Rectal smooth muscle tissue (tissue), 1 donor: Measurements from ENCODE around the gene MRPL43.

Experiments used
- H3K27ac ChIP-seq: one replicate; pipeline ENCODE4 v1.7.0; 2013; ENCODE audit warnings: low read depth, low read length, inconsistent platforms
- H3K27me3 ChIP-seq: one replicate; pipeline ENCODE4 v1.7.0; 2013; ENCODE audit warnings: low read length; ENCODE audit not compliant: control insufficient read depth, insufficient read depth
- H3K36me3 ChIP-seq: one replicate; pipeline ENCODE4 v1.7.0; 2013; ENCODE audit warnings: low read length; ENCODE audit not compliant: control insufficient read depth, insufficient read depth
- H3K4me1 ChIP-seq: one replicate; pipeline ENCODE4 v1.7.0; 2013; ENCODE audit warnings: low read length; ENCODE audit not compliant: control insufficient read depth, insufficient read depth
- H3K4me3 ChIP-seq: one replicate; pipeline ENCODE4 v1.7.0; 2013; ENCODE audit warnings: low read length
- H3K9ac ChIP-seq: one replicate; pipeline ENCODE4 v1.7.0; 2013; ENCODE audit warnings: low read length

Gene MRPL43

DNA sequence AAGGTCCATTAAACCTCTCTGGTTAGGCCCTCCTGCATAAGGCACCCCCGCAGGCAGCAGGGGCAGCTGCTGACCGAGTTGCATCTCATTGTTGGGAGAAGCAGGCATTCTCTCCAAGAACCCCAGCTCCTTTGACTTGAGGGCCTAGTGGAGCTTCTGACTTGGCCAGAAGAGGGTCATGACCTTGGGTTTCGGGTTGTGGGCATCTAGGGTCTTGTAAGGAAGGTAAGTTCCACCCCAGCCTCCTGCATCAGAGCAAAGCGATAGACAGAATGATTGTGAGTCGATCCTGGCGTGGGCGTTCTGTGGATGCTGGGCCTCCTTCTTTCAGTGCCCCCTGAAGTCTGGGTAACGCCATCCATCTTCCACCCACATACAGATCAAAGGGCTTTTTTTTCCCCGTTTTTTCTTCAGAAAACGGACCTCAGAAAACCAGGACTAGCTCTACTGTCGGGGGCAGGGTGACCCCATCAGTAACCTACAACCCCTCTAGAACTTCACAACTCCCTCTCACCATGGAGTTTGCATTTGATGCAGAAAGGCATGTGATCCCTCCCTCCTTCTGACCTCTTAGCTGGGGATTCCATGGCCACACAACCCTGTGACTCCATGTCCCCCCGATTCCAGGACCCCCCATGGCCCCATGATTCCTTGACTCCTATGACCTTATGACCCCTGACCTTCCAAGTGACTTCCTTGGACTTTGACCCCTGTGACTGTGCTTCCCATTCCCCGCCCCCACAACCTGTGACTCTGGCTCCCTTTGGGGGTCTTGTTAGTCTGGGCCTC lies 15.0 kb downstream of the MRPL43 start:
- Histone ChIP-seq H3K4me3 (no peak overlapping the region), H3K27me3 (no peaks in the 10 kb centered on the region), H3K4me1 (peaks cover 3% of the 10 kb centered on the region), H3K9ac (no peak overlapping the region), H3K36me3 (peaks cover 4% of the 10 kb centered on the region), H3K27ac (no peak overlapping the region)

DNA sequence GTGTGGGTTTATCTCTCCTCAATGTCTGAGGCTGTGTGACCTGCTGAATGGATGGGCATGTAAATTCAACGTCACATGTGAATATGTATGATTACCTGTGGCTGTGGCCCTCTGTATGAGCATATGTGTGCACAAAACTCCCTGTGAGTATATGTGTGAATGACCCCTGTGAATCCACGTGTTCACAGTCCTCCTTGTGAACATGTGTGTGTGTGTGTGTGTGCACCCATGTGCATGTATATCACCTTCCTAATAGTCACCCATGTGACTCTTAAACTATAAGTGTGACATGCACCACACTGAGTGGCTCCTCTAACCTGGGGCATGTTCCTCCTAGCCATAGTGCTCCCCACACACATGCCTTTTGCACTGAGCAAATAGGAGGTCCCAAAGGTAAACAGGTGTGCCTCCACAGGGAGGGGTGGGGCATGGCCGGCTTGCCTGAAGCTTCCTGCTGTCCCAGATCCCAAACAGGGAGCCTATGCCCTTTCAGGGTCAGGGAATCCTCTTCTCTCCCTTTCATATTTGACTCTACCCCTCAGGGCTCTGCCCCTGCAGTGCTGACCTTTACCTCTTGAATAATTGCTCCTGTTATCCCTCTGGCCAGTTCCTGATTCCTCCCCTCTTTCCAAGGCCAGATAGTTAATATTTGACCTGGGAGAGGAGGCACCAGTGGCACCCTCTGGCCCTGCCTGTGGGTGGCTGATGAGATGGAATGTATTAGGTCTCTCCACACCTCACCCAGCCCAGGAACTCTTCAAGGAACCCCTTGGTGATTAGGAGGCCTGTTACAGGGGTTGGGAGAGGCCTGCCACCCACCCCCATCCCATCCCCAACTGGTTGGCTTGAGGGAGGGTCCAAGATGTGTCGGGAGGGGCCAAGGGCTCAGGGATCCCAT lies 16.1 kb downstream of the MRPL43 start:
- Histone ChIP-seq H3K4me1 (peaks cover 3% of the 10 kb centered on the region), H3K4me3 (peak overlapping the region; percentile 14), H3K27ac (no peak overlapping the region), H3K9ac (no peak overlapping the region), H3K27me3 (no peaks in the 10 kb centered on the region), H3K36me3 (no peaks in the 10 kb centered on the region)

DNA sequence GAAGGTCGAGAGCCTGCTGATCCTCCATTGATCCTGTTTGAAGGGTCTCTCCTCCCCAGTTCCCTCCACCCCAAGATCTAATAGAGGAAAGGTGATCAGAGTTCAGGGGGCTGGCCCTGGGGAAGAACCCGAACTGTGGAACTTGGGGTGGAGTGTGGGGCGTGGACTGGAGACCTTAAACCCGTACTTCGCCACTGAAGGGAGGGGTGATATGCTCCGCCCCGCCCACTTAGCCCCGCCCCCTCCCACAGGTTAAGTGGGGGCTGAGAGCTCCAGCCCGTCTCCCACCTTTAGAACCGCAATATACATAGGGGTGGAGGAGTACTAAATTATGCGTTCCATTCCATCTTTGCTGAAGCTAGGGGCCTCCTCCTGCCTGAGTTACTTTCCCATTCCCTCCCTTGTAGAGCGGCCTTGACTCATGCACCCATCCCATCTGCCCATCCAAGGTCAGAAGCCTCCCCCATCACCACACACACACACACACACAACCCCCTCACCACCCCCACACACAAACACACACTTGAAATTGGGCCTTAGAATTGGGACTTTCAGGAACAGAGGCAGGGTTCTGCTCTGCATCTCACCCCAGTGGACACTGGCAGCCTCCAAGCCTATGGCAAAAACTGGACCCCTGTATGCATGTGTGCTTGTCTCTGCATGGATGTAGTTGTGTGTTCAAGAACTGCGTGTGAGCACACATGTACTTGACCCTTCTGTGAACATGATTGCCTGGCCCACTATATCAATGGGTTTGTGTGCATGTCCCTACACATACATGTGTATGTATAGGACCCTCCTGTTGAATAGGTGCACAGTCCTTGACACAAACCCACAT lies 17.0 kb downstream of the MRPL43 start:
- H3K36me3 ChIP-seq, result no peaks in the 10 kb centered on the region
- no peak overlapping the region for H3K27ac ChIP-seq
- no peaks in the 10 kb centered on the region for H3K27me3 ChIP-seq
- peak overlapping the region; percentile 36 for H3K9ac ChIP-seq
- peaks cover 3% of the 10 kb centered on the region for H3K4me1 ChIP-seq
- H3K4me3 ChIP-seq, result peak overlapping the region; percentile 73

DNA sequence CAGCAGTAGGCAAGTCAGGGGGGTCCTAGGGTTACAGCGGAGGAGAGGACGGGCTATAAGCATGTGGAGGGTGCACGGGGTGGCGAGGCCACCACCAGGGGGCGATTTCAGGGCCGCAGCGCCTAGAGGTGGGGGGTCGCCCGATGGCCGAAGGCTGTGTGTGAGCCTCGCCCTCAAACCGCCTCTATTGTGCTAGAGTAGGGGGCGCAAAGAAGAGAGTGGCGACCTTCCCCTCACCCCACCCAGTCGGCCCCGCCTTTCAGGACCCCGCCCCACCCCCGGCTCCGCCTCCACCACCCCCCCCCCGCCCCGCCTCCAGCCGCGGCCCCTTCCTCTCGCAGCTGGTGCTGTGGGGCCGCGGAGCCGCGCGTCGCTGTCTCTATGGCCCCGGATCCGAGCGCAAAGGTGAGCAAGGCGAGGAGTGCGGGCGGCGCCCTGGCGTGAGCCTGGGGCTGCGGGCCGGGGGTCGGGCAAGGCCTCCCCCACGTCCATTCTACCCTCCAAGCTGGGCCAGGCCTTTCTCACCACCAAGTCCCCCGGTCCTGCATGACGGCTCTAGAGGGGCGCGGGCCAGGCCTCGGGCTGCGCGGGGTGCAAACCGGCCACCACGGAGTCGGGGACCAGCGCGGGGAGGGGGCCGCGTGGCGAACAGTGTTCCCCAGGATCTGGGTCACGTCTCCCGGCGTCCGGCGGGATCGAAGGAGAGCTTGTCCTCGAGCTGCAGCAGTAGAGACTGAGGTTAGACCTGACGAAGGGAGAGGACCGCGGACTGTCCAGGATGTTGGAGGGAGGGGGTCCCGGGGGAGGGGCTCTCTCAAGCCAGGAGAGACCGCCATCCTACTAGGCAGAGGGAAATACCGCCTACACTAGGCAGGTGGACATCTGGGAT lies 17.9 kb downstream of the MRPL43 start, which contains the start of gene SEMA4G:
TSS of gene SEMA4G (plus strand) at position 318 of the 889 bp plus-strand sequence. CDS start 3,409 bp downstream, outside the sequence.
- Histone ChIP-seq H3K9ac (peak within 1 kb of the TSS; percentile 36), H3K27me3 (no peaks in the 10 kb centered on the region), H3K27ac (no peak within 1 kb of the TSS)

DNA sequence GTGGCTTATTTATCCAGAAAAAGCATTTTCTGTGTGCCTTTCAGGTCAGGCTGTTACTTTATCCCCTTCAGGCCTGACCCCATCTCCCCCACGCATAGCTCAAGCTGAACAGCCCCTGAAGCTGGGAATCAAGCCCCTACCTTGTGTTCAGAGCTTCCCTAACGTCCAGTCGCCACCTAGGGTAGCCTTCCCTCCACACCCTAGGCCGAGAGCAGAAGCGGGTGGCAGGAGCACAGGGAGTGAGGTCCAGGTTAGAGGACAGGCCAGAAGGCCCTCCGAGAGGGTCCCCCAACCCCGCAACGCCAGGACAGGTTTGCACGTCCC lies 18.5 kb downstream of the MRPL43 start:
- Histone ChIP-seq H3K36me3 (no peaks in the 10 kb centered on the region), H3K27me3 (no peaks in the 10 kb centered on the region), H3K9ac (peak overlapping the region; percentile 21), H3K27ac (no peak overlapping the region), H3K4me3 (peak overlapping the region; percentile 57), H3K4me1 (peaks cover 3% of the 10 kb centered on the region)

More for the DNA sequence above, 17.9 kb downstream of the MRPL43 start, which contains the start of gene SEMA4G:
- Histone ChIP-seq H3K4me3 (peak within 1 kb of the TSS; percentile 73), H3K4me1 (peaks cover 3% of the 10 kb centered on the region), H3K36me3 (no peaks in the 10 kb centered on the region)

DNA sequence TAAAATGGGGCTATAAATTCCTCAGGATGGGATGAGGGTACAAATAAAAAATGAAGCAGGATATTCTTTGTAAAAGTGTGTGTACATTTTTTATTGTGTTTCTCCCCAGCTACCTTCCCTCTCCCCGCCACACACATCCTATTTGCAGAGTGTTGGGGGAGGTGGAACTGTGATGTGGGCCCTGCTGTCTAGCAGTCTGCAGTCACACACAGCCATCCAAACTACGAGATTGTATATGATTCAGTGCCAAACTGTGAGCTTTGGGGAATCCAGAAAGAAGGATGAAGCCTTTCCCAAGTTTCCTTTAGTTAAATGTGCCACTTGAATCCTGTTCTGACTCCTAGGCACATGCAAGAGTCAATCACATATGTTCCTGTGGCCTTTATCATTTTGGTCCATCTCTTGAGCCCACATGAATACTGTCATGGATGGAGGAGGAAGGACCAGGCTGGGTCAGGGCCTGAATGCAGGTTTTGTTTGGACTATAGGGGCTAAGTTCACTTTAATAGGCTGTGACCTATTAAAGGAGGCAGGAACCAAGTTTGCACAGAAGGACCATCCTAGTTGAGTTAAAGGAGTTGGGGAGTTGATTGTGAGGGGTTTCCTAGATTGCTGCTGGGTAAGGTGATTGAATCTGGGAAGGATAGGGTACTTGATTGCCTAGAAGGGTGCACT lies 19.1 kb downstream of the MRPL43 start:
- no peaks in the 10 kb centered on the region for H3K27me3 ChIP-seq
- no peaks in the 10 kb centered on the region for H3K36me3 ChIP-seq
- peak overlapping the region; percentile 57 for H3K4me3 ChIP-seq
- H3K27ac ChIP-seq, result no peak overlapping the region
- H3K4me1 ChIP-seq, result peaks cover 3% of the 10 kb centered on the region
- H3K9ac ChIP-seq, result no peak overlapping the region

DNA sequence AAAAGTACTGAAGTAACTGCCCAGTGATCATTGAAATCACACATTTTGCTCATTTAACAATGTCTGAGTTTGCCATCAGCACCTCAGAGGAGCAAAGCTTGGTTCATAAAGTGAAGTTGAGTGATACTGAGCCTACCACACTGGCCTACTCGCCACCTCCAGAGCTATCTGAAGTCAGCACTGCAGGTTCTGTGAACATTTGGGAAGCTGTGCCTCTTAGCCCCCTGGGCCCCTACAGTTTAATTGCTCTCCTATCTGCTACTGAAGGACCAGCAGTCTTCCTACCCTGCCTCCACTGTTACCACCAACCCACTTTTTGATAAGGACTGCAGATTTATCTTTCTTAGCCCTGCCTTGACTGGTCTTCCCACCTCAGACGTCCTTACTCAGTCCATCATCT lies 20.0 kb downstream of the MRPL43 start:
- H3K9ac ChIP-seq, result no peak overlapping the region

DNA sequence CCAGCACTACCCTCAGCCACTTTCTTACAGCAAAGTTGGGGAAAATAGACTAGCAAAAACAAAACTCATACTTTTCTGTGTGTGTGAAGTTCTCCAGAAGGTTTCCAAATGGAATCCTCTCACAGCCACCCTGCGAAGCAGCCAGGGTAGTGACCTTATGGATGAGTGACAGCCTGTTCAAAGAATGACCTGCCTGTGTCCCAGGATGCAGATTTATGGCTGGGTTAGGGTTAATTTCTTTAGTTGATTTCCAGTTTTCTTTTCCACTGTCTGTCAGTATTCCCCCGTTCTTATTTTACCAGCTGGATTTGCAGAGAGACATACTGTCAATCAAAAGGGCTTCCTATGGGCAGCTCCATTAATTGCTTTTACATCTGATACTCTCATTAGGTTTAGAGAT lies 20.4 kb downstream of the MRPL43 start:
- no peak overlapping the region for H3K9ac ChIP-seq
- no peaks in the 10 kb centered on the region for H3K36me3 ChIP-seq
- no peak overlapping the region for H3K4me3 ChIP-seq
- H3K27ac ChIP-seq, result no peak overlapping the region
- no peaks in the 10 kb centered on the region for H3K27me3 ChIP-seq
- H3K4me1 ChIP-seq, result peaks cover 3% of the 10 kb centered on the region

More for the DNA sequence above, 20.0 kb downstream of the MRPL43 start:
- peaks cover 3% of the 10 kb centered on the region for H3K4me1 ChIP-seq
- no peaks in the 10 kb centered on the region for H3K27me3 ChIP-seq
- H3K36me3 ChIP-seq, result no peaks in the 10 kb centered on the region
- no peak overlapping the region for H3K4me3 ChIP-seq
- H3K27ac ChIP-seq, result no peak overlapping the region

DNA sequence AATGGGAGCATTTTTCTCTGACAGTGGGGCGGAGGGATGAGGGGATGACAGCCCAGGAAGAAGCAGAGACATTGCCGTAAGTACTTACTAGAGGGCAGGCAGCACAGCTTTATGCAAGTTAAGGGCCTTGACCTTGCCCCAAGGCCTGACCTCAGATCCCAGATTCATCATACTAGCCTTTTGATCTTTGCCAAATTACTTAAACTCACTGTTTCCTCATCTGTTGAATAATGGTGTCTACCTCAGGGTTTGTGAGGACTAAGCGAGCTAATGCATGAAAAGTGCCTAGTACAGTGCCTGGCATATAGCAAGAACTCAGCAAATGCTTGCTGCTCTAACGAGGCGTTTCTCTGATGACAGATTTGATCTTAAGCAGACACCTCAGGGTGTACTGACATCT lies 21.5 kb downstream of the MRPL43 start:
- Histone ChIP-seq H3K27me3 (no peaks in the 10 kb centered on the region), H3K36me3 (no peaks in the 10 kb centered on the region), H3K4me3 (no peak overlapping the region), H3K27ac (no peak overlapping the region), H3K9ac (no peak overlapping the region), H3K4me1 (peaks cover 3% of the 10 kb centered on the region)

DNA sequence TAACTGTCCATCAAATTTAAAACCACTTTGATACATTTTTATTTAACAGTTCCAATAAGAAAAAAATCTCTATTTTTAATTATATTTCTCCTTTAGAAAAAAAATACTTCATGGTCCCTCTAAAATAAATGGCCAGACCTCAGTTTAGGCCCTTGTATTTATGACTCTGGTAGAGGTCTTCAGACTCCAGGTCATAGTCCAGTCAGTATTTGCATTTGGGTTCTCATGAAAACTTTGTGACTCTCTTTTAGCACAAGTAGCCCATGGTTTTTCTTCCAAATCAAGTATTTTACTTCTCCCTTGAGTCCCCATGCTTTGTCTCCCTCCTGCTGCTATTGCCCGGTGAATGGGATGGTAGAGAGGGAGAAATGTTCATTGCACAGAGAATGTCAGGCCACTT lies 23.5 kb downstream of the MRPL43 start:
- Histone ChIP-seq H3K4me3 (no peak overlapping the region), H3K9ac (no peak overlapping the region), H3K27me3 (no peaks in the 10 kb centered on the region), H3K36me3 (peaks cover 3% of the 10 kb centered on the region), H3K4me1 (peaks cover under 1% of the 10 kb centered on the region), H3K27ac (no peak overlapping the region)
